GM12878 (cell line): ENCODE data around the gene NFATC2.

ENCODE experiments used
- CTCF ChIP-seq, 3 experiments: IDR thresholded peaks in 2 of 3; conservative IDR thresholded peaks in 1 of 3; 2 replicates each; pipeline ENCODE4 v1.5.1; 2011; ENCODE audit warnings: low read depth in 3 of 3, low read length in 3 of 3, mild to moderate bottlenecking in 3 of 3, control low read depth in 2 of 3, moderate library complexity in 2 of 3, inconsistent platforms in 1 of 3, mixed read lengths in 1 of 3; ENCODE audit not compliant: control insufficient read depth in 2 of 3, insufficient read depth in 1 of 3; ENCODE audit errors: extremely low read depth in 1 of 3
- HCFC1 ChIP-seq: fragments of 150-350 bp; IDR thresholded peaks from 2 replicates; pipeline ENCODE4 v1.6.1; 2014; ENCODE audit warnings: low read length
- HDAC2 ChIP-seq: fragments of 200-600 bp; sonication (generic); IDR thresholded peaks from 2 replicates; pipeline ENCODE4 v1.6.1; 2017
- KDM1A ChIP-seq: fragments of 200-600 bp; sonication (generic); IDR thresholded peaks from 2 replicates; pipeline ENCODE4 v1.6.1; 2016; ENCODE audit warnings: borderline replicate concordance
- MEF2A ChIP-seq: IDR thresholded peaks from 2 replicates; pipeline ENCODE4 v1.6.1; 2011; ENCODE audit warnings: low read depth, mild to moderate bottlenecking, low read length, moderate library complexity; ENCODE audit not compliant: insufficient read depth
- NRF1 ChIP-seq: conservative IDR thresholded peaks from 2 replicates; pipeline ENCODE4 v1.6.1; 2011; ENCODE audit warnings: mild to moderate bottlenecking, low read depth, low read length, improper control_type of control experiment
- ZNF274 ChIP-seq: IDR thresholded peaks from one replicate; pipeline ENCODE4 v1.8.0; 2011; ENCODE audit not compliant: insufficient read length, insufficient read depth
- TF ChIP-seq, protein P1 (sequence below): fragments of 450-650 bp; IDR thresholded peaks from 2 replicates; pipeline ENCODE4 v1.6.1; 2017; ENCODE audit warnings: mild to moderate bottlenecking, low read depth, inconsistent platforms; ENCODE audit not compliant: poor library complexity, severe bottlenecking

GRCh38 chr20:51533291-51534172 is 9.0 kb downstream of the NFATC2 start:
- TF ChIP-seq KDM1A (no peak), CTCF (IDR thresholded peaks at IDR 0.05 in 2 of 3, conservative IDR thresholded peaks at IDR 0.05 in 1 of 3; ENCODE audit: control insufficient read depth in 2 of 3, extremely low read depth in 1 of 3, insufficient read depth in 1 of 3, low read depth in 3 of 3, low read length in 3 of 3) (no peak), MEF2A (no peak), ZNF274 (no peak), HCFC1 (no peak), NRF1 (no peak), HDAC2 (no peak)
- TF ChIP-seq, protein P1, sequence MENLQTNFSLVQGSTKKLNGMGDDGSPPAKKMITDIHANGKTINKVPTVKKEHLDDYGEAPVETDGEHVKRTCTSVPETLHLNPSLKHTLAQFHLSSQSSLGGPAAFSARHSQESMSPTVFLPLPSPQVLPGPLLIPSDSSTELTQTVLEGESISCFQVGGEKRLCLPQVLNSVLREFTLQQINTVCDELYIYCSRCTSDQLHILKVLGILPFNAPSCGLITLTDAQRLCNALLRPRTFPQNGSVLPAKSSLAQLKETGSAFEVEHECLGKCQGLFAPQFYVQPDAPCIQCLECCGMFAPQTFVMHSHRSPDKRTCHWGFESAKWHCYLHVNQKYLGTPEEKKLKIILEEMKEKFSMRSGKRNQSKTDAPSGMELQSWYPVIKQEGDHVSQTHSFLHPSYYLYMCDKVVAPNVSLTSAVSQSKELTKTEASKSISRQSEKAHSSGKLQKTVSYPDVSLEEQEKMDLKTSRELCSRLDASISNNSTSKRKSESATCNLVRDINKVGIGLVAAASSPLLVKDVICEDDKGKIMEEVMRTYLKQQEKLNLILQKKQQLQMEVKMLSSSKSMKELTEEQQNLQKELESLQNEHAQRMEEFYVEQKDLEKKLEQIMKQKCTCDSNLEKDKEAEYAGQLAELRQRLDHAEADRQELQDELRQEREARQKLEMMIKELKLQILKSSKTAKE, result no peak
